A549 (cell line): ENCODE results near the gene CCKAR.

Source experiments
- BHLHE40 ChIP-seq: IDR thresholded peaks from 2 replicates; pipeline ENCODE4 v1.6.1; 2012; ENCODE audit warnings: low read depth, low read length, inconsistent platforms
- CBX2 ChIP-seq: fragments of 200-600 bp; sonication (generic); IDR thresholded peaks from 2 replicates; pipeline ENCODE4 v1.6.1; 2016; ENCODE audit warnings: low read depth, mild to moderate bottlenecking, borderline replicate concordance
- EHMT2 ChIP-seq: fragments of 200-600 bp; sonication (generic); IDR thresholded peaks from 2 replicates; pipeline ENCODE4 v1.6.1; 2016; ENCODE audit warnings: antibody characterized with exemption, low read depth, mild to moderate bottlenecking, moderate library complexity
- EP300 ChIP-seq, 2 experiments: fragments of >200 bp; sonication (Bioruptor Twin); formaldehyde crosslinking; IDR thresholded peaks; 2 replicates in 1 of 2; 3 replicates in 1 of 2; pipeline ENCODE4 v1.6.1; 2016 to 2017
- HDAC2 ChIP-seq: fragments of 200-600 bp; sonication (generic); IDR thresholded peaks from 2 replicates; pipeline ENCODE4 v1.6.1; 2016
- KDM1A ChIP-seq: fragments of 200-600 bp; sonication (generic); IDR thresholded peaks from 2 replicates; pipeline ENCODE4 v1.6.1; 2016; ENCODE audit warnings: low read depth, mild to moderate bottlenecking
- POLR2A ChIP-seq: IDR thresholded peaks from 2 replicates; pipeline ENCODE4 v1.6.1; 2012; ENCODE audit warnings: mild to moderate bottlenecking, low read length
- REST ChIP-seq: fragments of 200-600 bp; sonication (generic); IDR thresholded peaks from 2 replicates; pipeline ENCODE4 v1.6.1; 2016; ENCODE audit warnings: antibody characterized with exemption, mild to moderate bottlenecking, moderate library complexity
- RFX5 ChIP-seq: fragments of 450-650 bp; IDR thresholded peaks from 2 replicates; pipeline ENCODE4 v1.7.1; 2014; ENCODE audit warnings: antibody characterized with exemption, mild to moderate bottlenecking, moderate library complexity
- TFCP2L1 ChIP-seq: fragments of 250-450 bp; sonication (Bioruptor Pico); IDR thresholded peaks from 2 replicates; pipeline ENCODE4 v1.5.0; 2021; ENCODE audit warnings: mild to moderate bottlenecking
- USF2 ChIP-seq: fragments of 450-650 bp; IDR thresholded peaks from 2 replicates; pipeline ENCODE4 v1.6.1; 2014; ENCODE audit warnings: antibody characterized with exemption
- TF ChIP-seq, protein P1 (sequence below): fragments of >200 bp; sonication (Bioruptor Twin); formaldehyde crosslinking; IDR thresholded peaks from 3 replicates; pipeline ENCODE4 v1.5.1; 2016
- TF ChIP-seq, protein P2 (sequence below): fragments of 250-450 bp; sonication (Bioruptor Pico); IDR thresholded peaks from 2 replicates; pipeline ENCODE4 v1.5.0; 2021; ENCODE audit warnings: mild to moderate bottlenecking, moderate library complexity, borderline replicate concordance
- TF ChIP-seq, protein P3 (sequence below): fragments of >200 bp; sonication (Bioruptor Twin); formaldehyde crosslinking; IDR thresholded peaks from 2 replicates; pipeline ENCODE4 v1.6.1; 2016

GRCh38 chr4:26467724-26468123 lies 22.6 kb downstream of the CCKAR start:
- TF ChIP-seq REST (no peak), USF2 (no peak), BHLHE40 (no peak), POLR2A (no peak), CBX2 (no peak), EP300 (IDR thresholded peaks at IDR 0.05) (no peak), TFCP2L1 (CRISPR knock-in tag) (no peak), HDAC2 (no peak), RFX5 (no peak), EHMT2 (no peak), KDM1A (no peak)
- TF ChIP-seq, protein P1, sequence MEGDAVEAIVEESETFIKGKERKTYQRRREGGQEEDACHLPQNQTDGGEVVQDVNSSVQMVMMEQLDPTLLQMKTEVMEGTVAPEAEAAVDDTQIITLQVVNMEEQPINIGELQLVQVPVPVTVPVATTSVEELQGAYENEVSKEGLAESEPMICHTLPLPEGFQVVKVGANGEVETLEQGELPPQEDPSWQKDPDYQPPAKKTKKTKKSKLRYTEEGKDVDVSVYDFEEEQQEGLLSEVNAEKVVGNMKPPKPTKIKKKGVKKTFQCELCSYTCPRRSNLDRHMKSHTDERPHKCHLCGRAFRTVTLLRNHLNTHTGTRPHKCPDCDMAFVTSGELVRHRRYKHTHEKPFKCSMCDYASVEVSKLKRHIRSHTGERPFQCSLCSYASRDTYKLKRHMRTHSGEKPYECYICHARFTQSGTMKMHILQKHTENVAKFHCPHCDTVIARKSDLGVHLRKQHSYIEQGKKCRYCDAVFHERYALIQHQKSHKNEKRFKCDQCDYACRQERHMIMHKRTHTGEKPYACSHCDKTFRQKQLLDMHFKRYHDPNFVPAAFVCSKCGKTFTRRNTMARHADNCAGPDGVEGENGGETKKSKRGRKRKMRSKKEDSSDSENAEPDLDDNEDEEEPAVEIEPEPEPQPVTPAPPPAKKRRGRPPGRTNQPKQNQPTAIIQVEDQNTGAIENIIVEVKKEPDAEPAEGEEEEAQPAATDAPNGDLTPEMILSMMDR: no peak
- TF ChIP-seq, protein P2, sequence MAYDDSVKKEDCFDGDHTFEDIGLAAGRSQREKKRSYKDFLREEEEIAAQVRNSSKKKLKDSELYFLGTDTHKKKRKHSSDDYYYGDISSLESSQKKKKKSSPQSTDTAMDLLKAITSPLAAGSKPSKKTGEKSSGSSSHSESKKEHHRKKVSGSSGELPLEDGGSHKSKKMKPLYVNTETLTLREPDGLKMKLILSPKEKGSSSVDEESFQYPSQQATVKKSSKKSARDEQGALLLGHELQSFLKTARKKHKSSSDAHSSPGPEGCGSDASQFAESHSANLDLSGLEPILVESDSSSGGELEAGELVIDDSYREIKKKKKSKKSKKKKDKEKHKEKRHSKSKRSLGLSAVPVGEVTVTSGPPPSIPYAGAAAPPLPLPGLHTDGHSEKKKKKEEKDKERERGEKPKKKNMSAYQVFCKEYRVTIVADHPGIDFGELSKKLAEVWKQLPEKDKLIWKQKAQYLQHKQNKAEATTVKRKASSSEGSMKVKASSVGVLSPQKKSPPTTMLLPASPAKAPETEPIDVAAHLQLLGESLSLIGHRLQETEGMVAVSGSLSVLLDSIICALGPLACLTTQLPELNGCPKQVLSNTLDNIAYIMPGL (CRISPR knock-in tag): no peak
- TF ChIP-seq, protein P3, sequence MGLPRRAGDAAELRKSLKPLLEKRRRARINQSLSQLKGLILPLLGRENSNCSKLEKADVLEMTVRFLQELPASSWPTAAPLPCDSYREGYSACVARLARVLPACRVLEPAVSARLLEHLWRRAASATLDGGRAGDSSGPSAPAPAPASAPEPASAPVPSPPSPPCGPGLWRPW: no peak
